Subcutaneous adipose tissue (tissue), 4 donors: Measurements from ENCODE around the gene MUC4. TPM values are rescaled to one million over a fixed set of nuclear protein-coding genes. Genes with fewer than 3 reads are reported as not detected.

Experiments
- CTCF ChIP-seq: fragments of 450-650 bp; IDR thresholded peaks from one replicate; pipeline ENCODE4 v1.5.1; 2016; ENCODE audit warnings: low read depth, mild to moderate bottlenecking, control low read depth, antibody characterized with exemption, moderate library complexity
- total RNA-seq, 4 donors: library from RNA; depleted of rRNA; stranded (reverse); fragments of >200 nt; gene quantifications; one replicate each; pipeline ENCODE4 v1.1.0, GENCODE V29; 2016

MUC4 gene
- total RNA-seq, 4 donors from 2014 or later: not detected

- TF ChIP-seq CTCF: no peak
Observed at GRCh38 chr3:195847055-195847950, 35.6 kb upstream of the MUC4 start.

GRCh38 chr3:195845483-195845882 is 33.8 kb upstream of the MUC4 start:
- TF ChIP-seq CTCF: no peak

- no peak for TF ChIP-seq CTCF
Observed at GRCh38 chr3:195844671-195845218, 33.0 kb upstream of the MUC4 start.

DNA sequence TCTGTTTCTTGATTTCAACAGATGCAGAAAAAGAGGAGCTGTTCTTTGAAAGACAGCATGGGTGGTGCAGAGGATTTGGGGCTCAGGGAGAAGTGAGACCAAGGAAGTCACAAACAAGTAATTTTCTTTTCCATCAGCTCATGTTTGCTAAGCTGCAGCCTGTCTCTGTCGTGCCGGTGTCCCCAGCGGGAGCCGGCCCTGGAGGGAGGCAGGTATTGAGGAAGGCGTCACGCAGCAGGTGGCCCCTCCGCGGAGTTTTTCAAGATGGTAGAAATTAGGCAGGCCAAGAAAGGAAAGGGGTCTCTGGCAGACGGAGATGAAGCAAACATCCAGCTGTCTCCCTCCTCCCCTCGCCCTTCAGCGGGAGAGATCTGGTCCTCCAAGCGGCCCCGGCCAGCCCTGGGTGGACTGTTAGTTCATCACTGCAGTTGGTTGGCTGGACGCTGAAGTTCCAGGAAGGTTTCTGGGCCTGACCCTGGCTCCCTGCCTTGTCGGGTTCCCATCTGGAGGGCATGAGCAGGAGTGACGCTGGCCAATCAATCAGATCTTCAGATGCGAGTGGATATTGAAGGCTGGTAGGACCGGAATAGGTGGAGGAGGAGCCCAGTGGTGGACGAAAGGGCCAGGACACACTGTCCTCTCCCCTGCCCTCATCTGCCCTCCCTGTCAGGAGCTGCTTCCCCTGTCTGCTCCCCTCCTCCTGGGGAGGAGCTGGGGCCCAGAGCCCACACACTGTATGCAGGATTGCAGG is 27.7 kb upstream of the MUC4 start:
- TF ChIP-seq CTCF: no peak

DNA sequence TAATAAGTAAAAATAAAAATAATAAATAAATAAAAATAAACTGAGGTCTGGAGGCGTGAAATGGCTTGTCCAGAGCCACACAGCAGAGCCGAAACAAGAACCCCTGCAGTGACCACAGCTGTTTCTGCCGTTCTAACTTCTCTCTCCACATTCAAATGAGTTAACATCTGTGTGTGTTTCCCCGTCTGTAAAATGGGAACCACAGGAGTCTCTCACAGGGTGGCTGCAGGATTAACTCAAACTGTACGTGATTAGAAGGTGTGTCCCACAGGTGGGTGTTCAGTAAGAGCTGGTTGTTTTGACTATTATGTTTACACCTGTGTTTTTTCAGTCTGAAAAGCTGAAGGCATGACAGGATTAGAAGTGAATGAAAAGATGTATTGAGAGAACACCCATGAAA is 27.0 kb upstream of the MUC4 start:
- TF ChIP-seq CTCF: no peak

- no peak for TF ChIP-seq CTCF
Observed at GRCh38 chr3:195836476-195837135, 24.9 kb upstream of the MUC4 start.
